ENCODE measurements around the gene RPUSD1. TPM values are rescaled to one million over a fixed set of nuclear protein-coding genes. Genes with fewer than 3 reads are reported as not detected.
A peak's percentile ranks its signal among the peaks of the same experiment; 100 is the strongest.
"Not testable (repeated sequence)": the region's sequence is repeated elsewhere in the genome, so short reads cannot be mapped to it uniquely, and the experiment has no call there.

Gene RPUSD1
- total RNA-seq, 2 experiments from 2014 or later: 12.8 to 15.0 TPM

DNA sequence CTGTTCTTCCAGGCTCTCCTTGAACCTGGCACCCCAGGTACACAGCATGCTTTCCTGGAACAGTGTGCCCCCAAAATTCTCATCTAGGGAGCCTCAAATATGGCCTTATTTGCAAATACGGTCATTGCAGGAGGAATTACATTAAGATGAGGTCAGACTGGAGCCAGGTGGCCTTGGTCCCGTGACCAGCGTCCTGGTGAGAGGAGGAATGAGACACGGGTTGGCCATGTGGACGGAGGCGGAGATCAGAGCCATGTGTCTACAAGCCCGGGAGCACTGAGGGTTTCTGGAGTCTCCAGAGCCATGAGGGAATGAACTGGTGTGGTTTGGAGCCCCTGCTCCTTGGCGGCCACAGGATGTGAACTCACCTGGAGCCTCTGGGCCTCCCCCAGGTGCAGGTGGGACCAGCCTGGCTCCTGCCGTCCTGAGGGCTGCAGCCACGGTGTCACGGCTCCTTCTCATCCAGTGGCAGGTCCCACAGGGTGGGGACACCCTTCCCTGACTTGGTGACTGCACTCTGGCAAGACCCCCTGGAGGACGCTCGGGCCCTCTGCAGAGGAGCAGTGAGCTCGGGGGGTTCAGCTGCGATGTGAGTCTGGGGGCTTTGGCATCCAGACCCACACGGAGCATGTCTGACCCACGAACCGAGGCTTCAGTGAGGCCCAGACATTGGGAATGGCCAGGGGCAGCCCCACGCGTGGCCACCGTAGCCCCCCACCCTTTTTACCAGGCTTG is 34.2 kb upstream of the RPUSD1 start:
- Histone ChIP-seq H3K4me3 (ENCODE audit: low read length) (no peak overlapping the region), H3K27me3 (ENCODE audit: control insufficient read depth in 1 of 2, insufficient read depth in 2 of 2, low read length in 2 of 2) (peaks cover 0 to 10% of the 10 kb centered on the region in 2 experiments), H3K27ac (ENCODE audit: low read depth in 1 of 2, low read length in 2 of 2) (no peak overlapping the region), H3K36me3 (ENCODE audit: insufficient read depth, low read length) (no peaks in the 10 kb centered on the region), H3K9me3 (ENCODE audit: control insufficient read depth in 1 of 2, insufficient read depth in 1 of 2, low read length in 2 of 2) (peaks cover 0 to 19% of the 10 kb centered on the region in 2 experiments), H3K4me1 (ENCODE audit: insufficient read depth, low read length) (peaks cover 13% of the 10 kb centered on the region)
- Mint-ChIP-seq H3K4me3 (no peak overlapping the region), H3K27ac (no peak overlapping the region), H3K36me3 (ENCODE audit: low read depth) (no peaks in the 10 kb centered on the region), H3K4me1 (ENCODE audit: low read depth) (peaks cover 11% of the 10 kb centered on the region), H3K9me3 (no peaks in the 10 kb centered on the region), H3K27me3 (peaks cover 17% of the 10 kb centered on the region)
- no peak for ATAC-seq (ENCODE audit: poor library complexity)
- intact Hi-C loops (cut with DNase I, micrococcal nuclease): no loop called here
- CTCF ChIA-PET: no interaction called here
- POLR2A ChIA-PET: no interaction called here
- TF ChIP-seq CTCF (IDR thresholded peaks at IDR 0.05): no peak
- DNase-seq: no peak

- CTCF ChIA-PET: no interaction called here
- ATAC-seq (ENCODE audit: poor library complexity) (no peak), DNase-seq (no peak)
- H3K36me3 ChIP-seq (ENCODE audit: insufficient read depth, low read length): no peaks in the 10 kb centered on the region
- H3K9me3 Mint-ChIP-seq: no peaks in the 10 kb centered on the region
- intact Hi-C loops (cut with DNase I, micrococcal nuclease): no loop called here
- POLR2A ChIA-PET: no interaction called here
- H3K4me1 Mint-ChIP-seq (ENCODE audit: low read depth): peaks cover 11% of the 10 kb centered on the region
- H3K4me1 ChIP-seq (ENCODE audit: insufficient read depth, low read length): peaks cover 13% of the 10 kb centered on the region
- H3K27me3 ChIP-seq (ENCODE audit: control insufficient read depth in 1 of 2, insufficient read depth in 2 of 2, low read length in 2 of 2): peaks cover 4 to 16% of the 10 kb centered on the region in 2 experiments
- H3K27ac Mint-ChIP-seq: no peak overlapping the region
- no peak overlapping the region for H3K4me3 ChIP-seq (ENCODE audit: low read length)
- peaks cover 0 to 24% of the 10 kb centered on the region in 2 experiments for H3K9me3 ChIP-seq (ENCODE audit: control insufficient read depth in 1 of 2, insufficient read depth in 1 of 2, low read length in 2 of 2)
- H3K36me3 Mint-ChIP-seq (ENCODE audit: low read depth): no peaks in the 10 kb centered on the region
- no peak overlapping the region for H3K4me3 Mint-ChIP-seq
- peaks cover 17% of the 10 kb centered on the region for H3K27me3 Mint-ChIP-seq
- no peak for TF ChIP-seq CTCF (IDR thresholded peaks at IDR 0.05)
- no peak overlapping the region for H3K27ac ChIP-seq (ENCODE audit: low read depth in 1 of 2, low read length in 2 of 2)
These were observed 33.6 kb upstream of the RPUSD1 start for GRCh38 chr16:821751-822150.

DNA sequence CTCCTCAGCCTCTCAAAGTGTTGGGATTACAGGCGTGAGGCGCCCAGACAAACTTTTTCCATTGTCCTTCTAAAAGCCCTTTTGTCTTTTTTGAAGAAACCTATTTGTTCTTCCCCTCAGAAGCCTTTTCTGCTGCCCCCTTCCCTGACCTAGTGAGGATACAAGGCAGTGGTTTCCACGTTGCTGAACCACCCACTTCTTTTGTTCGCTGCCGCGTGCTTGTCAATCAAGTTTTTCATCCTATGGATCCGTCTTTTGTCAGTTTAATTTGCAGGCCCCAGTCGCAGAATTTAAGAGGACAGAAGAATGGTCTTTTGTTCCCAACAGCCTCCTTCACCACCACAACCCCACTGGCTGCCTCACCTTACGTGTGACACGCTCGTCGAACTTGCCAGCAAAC is 32.6 kb upstream of the RPUSD1 start:
- Histone ChIP-seq H3K9me3 (ENCODE audit: control insufficient read depth in 1 of 2, insufficient read depth in 1 of 2, low read length in 2 of 2) (peaks cover 0 to 24% of the 10 kb centered on the region in 2 experiments), H3K4me3 (ENCODE audit: low read length) (no peak overlapping the region), H3K27ac (ENCODE audit: low read depth in 1 of 2, low read length in 2 of 2) (no peak overlapping the region), H3K27me3 (ENCODE audit: control insufficient read depth in 1 of 2, insufficient read depth in 2 of 2, low read length in 2 of 2) (peaks cover 4 to 23% of the 10 kb centered on the region in 2 experiments), H3K36me3 (ENCODE audit: insufficient read depth, low read length) (no peaks in the 10 kb centered on the region), H3K4me1 (ENCODE audit: insufficient read depth, low read length) (peaks cover 13% of the 10 kb centered on the region)
- TF ChIP-seq CTCF (IDR thresholded peaks at IDR 0.05): no peak
- peaks cover 11% of the 10 kb centered on the region for H3K4me1 Mint-ChIP-seq (ENCODE audit: low read depth)
- H3K27ac Mint-ChIP-seq: no peak overlapping the region
- ATAC-seq (ENCODE audit: poor library complexity): no peak
- H3K27me3 Mint-ChIP-seq: peaks cover 22% of the 10 kb centered on the region
- ChIA-PET CTCF (no interaction called here), POLR2A (no interaction called here)
- H3K36me3 Mint-ChIP-seq (ENCODE audit: low read depth): no peaks in the 10 kb centered on the region
- no peaks in the 10 kb centered on the region for H3K9me3 Mint-ChIP-seq
- no peak for DNase-seq
- intact Hi-C loops (cut with DNase I, micrococcal nuclease): no loop called here
- H3K4me3 Mint-ChIP-seq: no peak overlapping the region

DNA sequence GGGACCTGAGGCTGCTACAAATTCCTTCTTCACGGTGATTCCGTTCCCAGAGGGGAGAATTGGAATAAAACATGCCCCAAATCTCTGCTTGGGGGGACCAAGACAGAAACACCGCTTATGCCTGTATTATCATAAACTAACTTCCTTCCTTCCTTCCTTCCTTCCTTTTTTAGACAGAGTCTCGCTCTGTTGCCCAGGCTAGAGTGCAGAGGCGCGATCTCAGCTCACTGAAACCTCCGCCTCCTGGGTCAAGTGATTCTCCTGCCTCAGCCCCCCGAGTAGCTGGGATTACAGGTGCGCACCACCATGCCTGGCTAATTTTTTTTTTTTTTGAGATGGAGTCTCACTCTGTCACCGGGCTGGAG is 31.8 kb upstream of the RPUSD1 start:
- H3K9me3 Mint-ChIP-seq; CTCF ChIA-PET; H3K36me3 ChIP-seq (ENCODE audit: insufficient read depth, low read length); POLR2A ChIA-PET; H3K4me3 ChIP-seq (ENCODE audit: low read length); DNase-seq; ATAC-seq (ENCODE audit: poor library complexity); H3K4me3 Mint-ChIP-seq; H3K27ac ChIP-seq (ENCODE audit: low read depth in 1 of 2, low read length in 2 of 2); intact Hi-C loops (cut with DNase I, micrococcal nuclease); H3K36me3 Mint-ChIP-seq (ENCODE audit: low read depth): not testable (repeated sequence)
- H3K4me1 ChIP-seq (ENCODE audit: insufficient read depth, low read length): peaks cover 13% of the 10 kb centered on the region
- Mint-ChIP-seq H3K27me3 (peaks cover 26% of the 10 kb centered on the region), H3K27ac (peak overlapping the region; percentile 86), H3K4me1 (ENCODE audit: low read depth) (peaks cover 11% of the 10 kb centered on the region)
- H3K9me3 ChIP-seq (ENCODE audit: control insufficient read depth in 1 of 2, insufficient read depth in 1 of 2, low read length in 2 of 2): peaks cover 0 to 24% of the 10 kb centered on the region in 2 experiments
- H3K27me3 ChIP-seq (ENCODE audit: control insufficient read depth in 1 of 2, insufficient read depth in 2 of 2, low read length in 2 of 2): peaks cover 4 to 26% of the 10 kb centered on the region in 2 experiments
